ENCODE results near the gene NFKB1.

- TF ChIP-seq, protein P1, sequence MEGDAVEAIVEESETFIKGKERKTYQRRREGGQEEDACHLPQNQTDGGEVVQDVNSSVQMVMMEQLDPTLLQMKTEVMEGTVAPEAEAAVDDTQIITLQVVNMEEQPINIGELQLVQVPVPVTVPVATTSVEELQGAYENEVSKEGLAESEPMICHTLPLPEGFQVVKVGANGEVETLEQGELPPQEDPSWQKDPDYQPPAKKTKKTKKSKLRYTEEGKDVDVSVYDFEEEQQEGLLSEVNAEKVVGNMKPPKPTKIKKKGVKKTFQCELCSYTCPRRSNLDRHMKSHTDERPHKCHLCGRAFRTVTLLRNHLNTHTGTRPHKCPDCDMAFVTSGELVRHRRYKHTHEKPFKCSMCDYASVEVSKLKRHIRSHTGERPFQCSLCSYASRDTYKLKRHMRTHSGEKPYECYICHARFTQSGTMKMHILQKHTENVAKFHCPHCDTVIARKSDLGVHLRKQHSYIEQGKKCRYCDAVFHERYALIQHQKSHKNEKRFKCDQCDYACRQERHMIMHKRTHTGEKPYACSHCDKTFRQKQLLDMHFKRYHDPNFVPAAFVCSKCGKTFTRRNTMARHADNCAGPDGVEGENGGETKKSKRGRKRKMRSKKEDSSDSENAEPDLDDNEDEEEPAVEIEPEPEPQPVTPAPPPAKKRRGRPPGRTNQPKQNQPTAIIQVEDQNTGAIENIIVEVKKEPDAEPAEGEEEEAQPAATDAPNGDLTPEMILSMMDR (IDR thresholded peaks at IDR 0.05) = no peak
- no peak for TF ChIP-seq EZH2 (IDR thresholded peaks at IDR 0.05; ENCODE audit: borderline replicate concordance, insufficient read depth, low read depth, low read length, poor library complexity, severe bottlenecking)
Observed at GRCh38 chr4:102564399-102565059, 63.4 kb downstream of the NFKB1 start.

All from B cell (primary cell).